Left lung (tissue), 10 donors: ENCODE results near the gene IPO4. TPM values are rescaled to one million over a fixed set of nuclear protein-coding genes. Genes with fewer than 3 reads are reported as not detected.

ENCODE experiments used
- ATAC-seq: fragments of 200-7000 bp; cut with Tn5 transposase; one replicate; pipeline ENCODE4 v1.9.1; 2020; ENCODE audit warnings: moderate library complexity
- DNase-seq, 4 donors: peaks; one replicate each; pipeline ENCODE4 v3.0.0-alpha.2; 2013 to 2020
- H3K27ac ChIP-seq, 2 donors: fragments of 200-600 bp; sonication (generic) in 1 of 2; one replicate each; pipeline versions ENCODE4 v1.5.0 to v1.8.0; 2020 to 2021
- H3K27me3 ChIP-seq, 2 donors: fragments of 200-600 bp; sonication (generic) in 1 of 2; one replicate each; pipeline versions ENCODE4 v1.5.0 to v1.8.0; 2020 to 2021
- H3K36me3 ChIP-seq, 2 donors: fragments of 200-600 bp; sonication (generic) in 1 of 2; one replicate each; pipeline versions ENCODE4 v1.5.0 to v1.8.0; 2020 to 2021
- H3K4me1 ChIP-seq, 2 donors: fragments of 200-600 bp; one replicate each; pipeline ENCODE4 v1.8.0; 2021
- H3K4me3 ChIP-seq, 2 donors: fragments of 200-600 bp; sonication (generic) in 1 of 2; one replicate each; pipeline versions ENCODE4 v1.5.0 to v1.8.0; 2020 to 2021; ENCODE audit warnings: mild to moderate bottlenecking in 1 of 2
- H3K9me3 ChIP-seq, 2 donors: fragments of 200-600 bp; sonication (generic) in 1 of 2; one replicate each; pipeline versions ENCODE4 v1.5.0 to v1.8.0; 2020 to 2021
- intact Hi-C, 2 donors: fragments of 100-400 bp; cut with DNase I; formaldehyde crosslinking; loops; one replicate each; pipeline versions ENCODE4 v1.11.2 to v1.14.2; 2022
- polyA plus RNA-seq, 6 donors: library from polyadenylated mRNA; unstranded; fragments of 120-200 nt; gene quantifications; one replicate each; pipeline ENCODE4 v1.2.1, GENCODE V29; 2013; ENCODE audit not compliant: insufficient read length in 6 of 6
- total RNA-seq, 2 donors: library from RNA; stranded (reverse); fragmentation: NEBNext Ultra II Directional; extraction: Animal tissue kit (Norgen Biotek cat#: 25700); gene quantifications; one replicate each; pipeline ENCODE4 v1.2.1, GENCODE V29; 2021
- TF ChIP-seq, protein P1 (sequence below), 2 donors: fragments of 200-600 bp; sonication (generic) in 1 of 2; IDR thresholded peaks; one replicate each; pipeline versions ENCODE4 v1.5.0 to v1.8.0; 2021; ENCODE audit warnings: antibody characterized with exemption in 2 of 2
- donor health status: DM: no; HTN: yes; CAD: no.
- donor health status: DM: no; HTN: no; CAD: no.

IPO4 gene
- total and polyA plus RNA-seq, 8 donors: 22.6 to 62.4 (median 29.0) TPM

DNA sequence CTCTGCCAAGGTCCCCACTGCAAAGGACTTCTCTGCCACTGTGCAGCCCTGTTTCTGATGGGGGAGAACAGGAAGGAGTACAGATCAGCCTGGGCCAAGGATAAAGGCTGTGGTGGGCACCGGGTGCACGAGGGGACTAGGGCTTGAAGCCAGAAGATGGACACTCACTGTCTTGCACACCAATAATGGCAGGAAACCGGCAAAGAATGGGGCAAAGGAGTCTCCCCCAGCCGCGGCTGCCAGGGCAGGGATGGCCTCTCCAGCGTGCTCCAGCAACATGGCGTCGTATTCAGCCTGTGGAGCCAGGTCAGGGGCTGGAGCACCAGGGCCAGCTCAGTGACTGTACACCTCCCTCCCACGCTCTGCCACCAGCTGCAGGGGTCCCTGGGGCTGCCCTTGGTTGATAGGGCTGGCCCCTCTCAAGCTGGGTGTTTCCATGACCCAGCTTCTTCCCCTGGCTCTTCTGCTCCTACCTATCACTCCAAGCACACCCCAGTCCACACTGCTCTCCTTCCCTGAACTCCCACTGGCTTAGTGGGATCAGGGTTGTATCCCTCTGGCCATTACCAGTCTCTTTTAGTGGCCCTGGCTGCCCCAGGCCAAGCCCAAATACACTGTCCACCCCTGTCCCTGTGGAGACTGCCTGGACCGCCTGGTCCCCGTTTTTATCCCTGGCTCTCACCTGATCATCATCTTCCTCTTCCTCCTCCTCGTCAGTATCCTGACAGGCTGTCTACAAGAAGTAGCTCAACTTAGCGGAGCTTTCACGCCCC, 6.3 kb downstream of the IPO4 start:
- intact Hi-C loops: no loop called here
- no peak overlapping the region for H3K4me3 ChIP-seq
- H3K27me3 ChIP-seq: no peaks in the 10 kb centered on the region
- TF ChIP-seq, protein P1, sequence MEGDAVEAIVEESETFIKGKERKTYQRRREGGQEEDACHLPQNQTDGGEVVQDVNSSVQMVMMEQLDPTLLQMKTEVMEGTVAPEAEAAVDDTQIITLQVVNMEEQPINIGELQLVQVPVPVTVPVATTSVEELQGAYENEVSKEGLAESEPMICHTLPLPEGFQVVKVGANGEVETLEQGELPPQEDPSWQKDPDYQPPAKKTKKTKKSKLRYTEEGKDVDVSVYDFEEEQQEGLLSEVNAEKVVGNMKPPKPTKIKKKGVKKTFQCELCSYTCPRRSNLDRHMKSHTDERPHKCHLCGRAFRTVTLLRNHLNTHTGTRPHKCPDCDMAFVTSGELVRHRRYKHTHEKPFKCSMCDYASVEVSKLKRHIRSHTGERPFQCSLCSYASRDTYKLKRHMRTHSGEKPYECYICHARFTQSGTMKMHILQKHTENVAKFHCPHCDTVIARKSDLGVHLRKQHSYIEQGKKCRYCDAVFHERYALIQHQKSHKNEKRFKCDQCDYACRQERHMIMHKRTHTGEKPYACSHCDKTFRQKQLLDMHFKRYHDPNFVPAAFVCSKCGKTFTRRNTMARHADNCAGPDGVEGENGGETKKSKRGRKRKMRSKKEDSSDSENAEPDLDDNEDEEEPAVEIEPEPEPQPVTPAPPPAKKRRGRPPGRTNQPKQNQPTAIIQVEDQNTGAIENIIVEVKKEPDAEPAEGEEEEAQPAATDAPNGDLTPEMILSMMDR (IDR thresholded peaks at IDR 0.05): no peak
- peaks cover 0 to 100% of the 10 kb centered on the region in 2 donors for H3K36me3 ChIP-seq
- H3K9me3 ChIP-seq: no peaks in the 10 kb centered on the region
- DNase-seq: peak in 1 of 4 donors; percentile 73
- H3K27ac ChIP-seq: no peak overlapping the region
- ATAC-seq: no peak
- peaks cover 0 to 5% of the 10 kb centered on the region in 2 donors for H3K4me1 ChIP-seq

DNA sequence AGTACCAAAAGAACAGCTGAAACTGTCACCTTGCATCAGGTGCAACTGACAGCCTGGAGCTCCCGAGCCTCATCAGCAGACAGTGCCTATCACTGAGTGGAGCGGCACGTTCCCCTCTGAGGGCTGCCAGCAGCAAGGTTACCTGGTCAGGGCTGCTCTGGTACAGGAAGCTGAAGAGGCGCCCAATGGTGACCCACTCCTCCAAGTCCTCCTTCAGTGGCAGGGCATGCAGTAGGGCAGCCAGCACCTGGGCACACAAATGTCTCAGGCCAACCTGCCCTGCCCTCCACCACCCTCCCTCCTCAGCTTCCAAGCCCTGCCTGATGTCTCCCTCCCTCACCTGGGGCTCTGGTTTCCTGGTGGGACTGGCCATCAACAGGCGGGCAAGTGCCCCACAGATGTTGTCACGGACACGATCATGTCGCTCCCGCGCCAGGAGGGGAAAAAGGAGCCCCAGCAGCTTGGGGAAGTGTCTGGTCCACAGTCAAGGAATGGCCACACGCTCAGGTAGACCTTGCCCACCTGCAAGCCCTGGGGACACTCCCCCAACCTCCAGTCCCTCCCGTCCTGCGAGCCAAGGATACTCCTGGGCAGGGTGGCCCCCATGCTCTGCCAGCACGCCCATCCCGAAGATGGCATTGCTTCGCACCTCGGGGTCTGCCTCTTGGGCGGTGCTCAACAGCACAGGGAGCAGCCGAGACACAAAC, 7.1 kb downstream of the IPO4 start:
- no peak overlapping the region for H3K27ac ChIP-seq
- ATAC-seq: no peak
- TF ChIP-seq, protein P1 (IDR thresholded peaks at IDR 0.05): no peak

DNA sequence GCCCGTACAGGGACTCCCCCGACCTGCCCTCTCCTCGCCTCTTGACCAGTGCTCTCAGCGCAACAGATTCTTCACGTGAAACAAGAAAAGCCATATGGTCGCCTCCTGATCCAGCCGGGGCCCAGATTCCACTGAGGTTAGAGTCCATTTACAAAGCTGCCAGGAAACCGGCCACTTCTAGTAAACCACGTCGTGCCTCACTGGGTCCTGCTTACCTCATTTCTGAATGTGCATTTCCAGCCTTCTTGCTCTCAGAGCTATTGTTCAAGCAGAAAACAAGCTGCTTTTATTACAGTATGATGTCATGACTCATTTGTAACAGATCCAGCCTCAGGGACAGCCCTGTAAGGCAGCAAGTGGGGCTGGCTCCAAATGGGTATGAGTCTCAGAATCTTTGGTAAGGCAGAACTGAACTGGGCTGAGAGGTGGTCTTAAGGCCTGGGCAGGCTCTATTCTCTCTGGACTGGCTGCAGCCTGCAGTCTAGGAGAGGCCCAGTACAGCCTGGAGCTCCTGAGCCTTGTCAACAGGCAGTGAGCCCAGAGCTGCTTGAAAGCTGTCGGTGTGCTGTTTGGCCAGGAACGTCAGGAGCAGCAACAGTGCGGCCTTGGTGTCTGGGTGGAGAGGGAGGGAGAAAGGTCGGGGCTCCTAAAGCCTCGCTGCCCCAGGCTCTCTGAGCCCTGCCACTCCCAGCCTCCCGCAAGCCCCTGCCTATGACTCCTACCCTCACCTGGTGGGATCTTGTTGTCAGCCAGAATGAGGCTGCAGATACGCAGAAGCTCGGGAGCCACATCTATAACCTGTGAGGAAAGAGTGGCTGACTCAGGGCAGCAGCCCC, 8.4 kb downstream of the IPO4 start:
- H3K36me3 ChIP-seq: peaks cover 0 to 100% of the 10 kb centered on the region in 2 donors
- no peak for ATAC-seq
- no peaks in the 10 kb centered on the region for H3K9me3 ChIP-seq
- no peak overlapping the region for H3K27ac ChIP-seq
- no peak overlapping the region for H3K4me3 ChIP-seq
- no peaks in the 10 kb centered on the region for H3K4me1 ChIP-seq
- no peaks in the 10 kb centered on the region for H3K27me3 ChIP-seq
- TF ChIP-seq, protein P1 (IDR thresholded peaks at IDR 0.05): no peak
- intact Hi-C loops: no loop called here
- DNase-seq: peak in 1 of 4 donors; percentile 32

More for the DNA sequence above, 7.1 kb downstream of the IPO4 start:
- DNase-seq: peak in 1 of 4 donors; percentile 63
- H3K9me3 ChIP-seq: no peaks in the 10 kb centered on the region
- no peaks in the 10 kb centered on the region for H3K4me1 ChIP-seq
- intact Hi-C loops: no loop called here
- no peaks in the 10 kb centered on the region for H3K27me3 ChIP-seq
- H3K36me3 ChIP-seq: peaks cover 0 to 100% of the 10 kb centered on the region in 2 donors
- no peak overlapping the region for H3K4me3 ChIP-seq

DNA sequence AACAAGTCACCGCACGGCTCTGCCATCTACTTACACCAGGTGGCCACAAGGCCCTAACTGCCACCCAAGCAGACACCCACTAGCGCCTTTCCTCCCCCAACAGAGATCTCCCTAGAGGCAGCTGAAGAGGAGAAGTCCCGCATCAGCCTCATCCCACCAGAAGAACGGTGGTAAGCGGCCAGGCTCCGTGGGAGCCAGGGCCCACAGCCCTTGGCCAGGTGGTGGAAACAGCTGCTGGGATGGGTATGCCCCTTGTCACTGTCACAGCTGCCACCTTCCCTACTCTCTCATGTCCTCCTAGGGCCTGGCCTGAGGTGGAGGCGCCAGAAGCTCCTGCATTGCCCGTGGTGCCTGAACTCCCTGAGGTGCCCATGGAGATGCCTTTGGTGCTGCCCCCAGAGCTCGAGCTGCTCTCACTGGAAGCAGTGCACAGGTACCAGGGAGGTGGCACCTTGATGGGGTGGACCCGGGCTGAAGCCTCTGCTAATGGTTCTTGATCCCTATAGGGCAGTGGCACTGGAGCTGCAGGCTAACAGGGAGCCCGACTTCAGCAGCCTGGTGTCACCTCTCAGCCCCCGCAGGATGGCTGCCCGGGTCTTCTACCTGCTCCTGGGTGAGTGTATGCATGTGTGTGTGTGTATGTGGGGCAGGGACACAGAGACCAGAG, 9.2 kb downstream of the IPO4 start:
- TF ChIP-seq, protein P1 (IDR thresholded peaks at IDR 0.05): no peak
- Histone ChIP-seq H3K4me1 (no peaks in the 10 kb centered on the region), H3K27ac (no peak overlapping the region), H3K9me3 (no peaks in the 10 kb centered on the region), H3K36me3 (peaks cover 0 to 100% of the 10 kb centered on the region in 2 donors), H3K4me3 (no peak overlapping the region), H3K27me3 (no peaks in the 10 kb centered on the region)
- no peak for ATAC-seq
- DNase-seq: peak in 1 of 4 donors; percentile 49
- intact Hi-C loops: no loop called here
